NCI-H2196 (cell line): ENCODE data around the gene PTGDS.

Experiments
- DNase-seq: peaks from one replicate; lab custom pipeline; 2025; ENCODE audit not compliant: unreplicated experiment; lab: John Stamatoyannopoulos, UW

PTGDS gene

DNA sequence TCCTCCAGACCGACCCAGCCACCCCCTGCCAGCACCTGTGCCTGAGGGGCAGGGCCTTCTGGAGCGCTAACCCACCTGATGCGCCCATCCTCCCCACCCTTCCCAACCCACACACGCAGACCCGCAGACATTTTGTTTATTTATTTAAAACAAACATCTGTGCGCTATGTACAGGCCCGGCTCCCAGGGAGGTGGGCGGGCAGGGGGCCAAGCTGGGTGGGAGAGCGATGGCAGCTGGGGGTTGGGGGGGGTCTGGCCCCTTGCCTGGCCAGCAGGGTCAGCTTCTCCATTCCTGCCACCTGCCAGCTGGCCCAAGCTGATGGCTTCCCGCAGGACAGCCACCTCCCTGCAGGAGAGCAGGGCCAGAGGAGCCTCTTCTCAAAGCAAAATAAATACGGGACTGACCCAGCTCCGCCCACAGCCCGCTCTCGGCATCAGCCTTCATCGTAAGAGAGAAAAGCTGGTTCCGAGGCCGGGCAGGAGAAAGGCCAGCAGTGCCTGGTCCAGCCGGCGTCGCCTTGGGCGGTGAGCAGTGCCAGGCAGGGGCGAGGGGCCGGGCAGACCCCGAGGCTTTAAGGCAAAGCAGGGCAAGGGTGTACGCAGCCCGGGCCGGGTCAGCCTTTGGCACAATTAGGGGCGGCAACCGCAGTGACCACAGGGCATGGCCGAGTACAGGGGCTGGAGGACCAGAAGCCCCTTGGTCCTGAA is 30.0 kb downstream of the PTGDS start:
- DNase-seq = peak; percentile 43

- no peak for DNase-seq
Observed at GRCh38 chr9:137007816-137008270, 30.5 kb downstream of the PTGDS start.

DNA sequence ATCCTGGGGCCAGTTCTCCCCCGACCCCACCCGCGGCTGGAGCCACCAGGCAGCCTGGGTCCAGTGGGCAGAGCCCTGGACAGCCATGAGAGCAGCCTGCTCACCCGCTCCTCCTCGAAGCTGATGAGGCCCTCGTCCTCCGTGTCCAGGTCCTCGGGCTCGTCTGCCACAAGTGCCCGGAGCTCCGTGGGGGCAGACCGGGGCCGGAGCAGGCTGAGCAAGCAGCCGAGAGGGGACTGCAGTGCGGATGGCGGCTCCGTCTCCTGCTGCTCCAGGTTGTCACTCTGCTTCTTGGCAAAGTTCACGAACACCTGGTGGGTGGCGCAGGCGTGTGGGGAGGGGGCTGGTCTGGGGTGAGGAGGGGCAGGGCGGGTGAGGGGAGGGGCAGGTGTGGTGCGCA is 31.0 kb downstream of the PTGDS start:
- DNase-seq = no peak

- DNase-seq = no peak
Observed at GRCh38 chr9:137009217-137009616, 31.9 kb downstream of the PTGDS start.

DNA sequence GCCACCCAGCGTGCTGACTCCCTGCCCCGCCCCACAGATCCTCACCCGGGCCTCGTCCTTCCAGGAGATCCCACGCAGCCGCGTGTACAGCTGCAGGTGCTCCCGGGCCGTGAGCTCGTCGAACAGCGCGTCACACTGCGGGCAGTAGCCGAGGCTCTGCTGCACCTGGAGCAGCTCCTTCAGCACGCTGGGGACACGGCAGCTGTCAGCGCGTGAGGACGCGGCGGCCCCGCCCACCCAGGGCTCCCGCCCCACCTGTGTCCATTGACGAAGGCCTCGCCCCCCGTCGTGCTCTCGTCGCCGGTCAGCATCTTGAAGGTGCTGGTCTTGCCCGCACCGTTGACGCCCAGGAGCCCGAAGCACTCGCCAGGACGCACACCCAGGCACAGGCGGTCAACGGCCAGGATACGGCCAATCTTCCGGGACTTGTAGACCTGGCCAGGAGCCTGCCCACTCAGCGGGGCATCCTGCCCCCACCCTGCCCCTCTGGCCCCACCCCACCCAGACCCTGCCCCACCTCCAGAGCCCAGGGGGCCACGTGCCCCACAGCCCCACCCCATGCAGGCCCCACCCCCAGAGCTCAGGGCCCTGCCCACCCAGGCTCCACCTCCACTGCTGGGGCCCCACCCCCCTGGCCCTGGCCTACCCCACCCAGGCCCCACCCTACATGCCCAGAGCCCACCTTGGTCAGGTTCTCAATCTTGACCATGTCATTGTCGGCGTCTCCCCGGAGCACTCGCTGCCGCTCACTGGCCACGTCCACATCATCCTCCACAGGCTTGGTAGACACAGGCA is 32.8 kb downstream of the PTGDS start:
- DNase-seq = no peak

DNA sequence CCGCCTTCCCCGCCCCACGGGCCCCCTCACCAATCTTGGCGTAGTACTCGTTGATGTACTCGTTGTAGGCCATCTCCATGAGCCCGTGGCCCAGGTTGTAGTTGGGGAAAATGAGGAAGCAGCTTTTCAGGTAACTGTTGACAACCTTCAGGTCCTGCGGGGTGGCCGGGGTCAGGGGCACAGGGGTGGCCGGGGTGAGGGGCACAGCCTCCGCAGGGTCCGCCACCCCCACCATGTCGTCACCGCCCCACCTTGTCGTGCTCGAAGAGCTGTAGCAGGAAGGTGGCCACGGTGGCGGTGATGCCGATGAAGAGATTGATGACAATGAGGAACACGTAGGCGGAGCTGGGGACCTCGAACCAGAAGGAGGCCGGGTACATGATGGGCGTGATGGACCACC is 33.9 kb downstream of the PTGDS start:
- DNase-seq = no peak

DNA sequence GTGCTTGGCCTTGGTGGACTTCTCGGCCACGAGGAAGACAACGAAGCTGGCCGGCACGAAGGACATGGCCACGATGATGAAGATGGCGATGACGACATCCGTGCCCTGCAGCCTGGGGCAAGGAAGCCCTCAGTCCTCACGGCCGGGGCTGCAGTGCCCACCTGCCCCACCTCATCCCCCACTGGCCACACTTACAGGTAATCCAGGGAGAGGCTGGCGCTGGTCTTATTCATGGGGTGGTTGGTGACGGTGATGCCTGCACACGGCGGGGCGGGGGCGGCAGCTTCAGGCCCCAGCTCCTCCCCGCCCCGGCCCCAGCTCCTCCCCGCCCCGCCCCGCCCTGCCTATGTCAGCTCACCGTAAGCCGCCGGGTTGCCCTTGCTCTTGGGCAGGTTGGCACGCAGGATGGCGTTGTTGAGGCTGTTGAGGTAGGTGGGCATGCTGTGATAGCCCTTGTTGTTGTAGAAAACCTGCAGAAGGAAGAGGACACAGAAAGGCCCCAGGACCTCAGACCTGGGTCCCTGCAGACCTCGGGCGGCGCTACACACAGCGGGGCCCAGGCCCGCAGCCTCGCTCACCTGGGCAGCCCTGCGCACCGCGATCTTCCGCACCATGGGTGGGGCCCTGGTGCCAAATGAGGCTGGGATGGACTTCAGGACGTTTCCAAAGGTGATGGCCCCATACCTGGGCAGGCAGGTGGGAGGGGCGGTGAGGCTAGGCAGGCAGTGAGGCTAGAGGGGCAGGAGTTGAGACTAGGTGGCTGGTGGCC is 34.8 kb downstream of the PTGDS start:
- no peak for DNase-seq

- no peak for DNase-seq
Observed at GRCh38 chr9:137012694-137013570, 35.6 kb downstream of the PTGDS start.

GRCh38 chr9:137013571-137013940 is 36.3 kb downstream of the PTGDS start:
- DNase-seq = no peak

DNA sequence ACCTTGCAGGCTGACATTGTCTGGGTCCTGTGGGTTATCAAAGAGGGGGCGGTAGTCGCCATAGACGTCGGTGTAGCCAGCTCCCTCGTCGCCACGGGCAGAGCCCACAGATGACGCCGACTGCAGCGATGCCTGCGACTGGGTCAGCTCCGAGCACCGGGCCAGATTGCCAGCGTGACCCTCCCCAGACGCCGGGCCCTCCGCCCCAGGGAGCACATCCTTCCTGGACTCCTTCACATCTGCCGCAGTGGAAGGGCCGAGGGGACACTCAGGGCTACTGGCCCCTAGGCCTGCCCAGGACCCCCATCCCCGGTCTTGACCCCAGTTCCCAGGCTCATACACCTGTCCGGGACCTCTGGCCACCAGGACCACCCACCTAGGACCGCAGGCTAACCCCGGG is 36.9 kb downstream of the PTGDS start:
- DNase-seq = no peak

DNA sequence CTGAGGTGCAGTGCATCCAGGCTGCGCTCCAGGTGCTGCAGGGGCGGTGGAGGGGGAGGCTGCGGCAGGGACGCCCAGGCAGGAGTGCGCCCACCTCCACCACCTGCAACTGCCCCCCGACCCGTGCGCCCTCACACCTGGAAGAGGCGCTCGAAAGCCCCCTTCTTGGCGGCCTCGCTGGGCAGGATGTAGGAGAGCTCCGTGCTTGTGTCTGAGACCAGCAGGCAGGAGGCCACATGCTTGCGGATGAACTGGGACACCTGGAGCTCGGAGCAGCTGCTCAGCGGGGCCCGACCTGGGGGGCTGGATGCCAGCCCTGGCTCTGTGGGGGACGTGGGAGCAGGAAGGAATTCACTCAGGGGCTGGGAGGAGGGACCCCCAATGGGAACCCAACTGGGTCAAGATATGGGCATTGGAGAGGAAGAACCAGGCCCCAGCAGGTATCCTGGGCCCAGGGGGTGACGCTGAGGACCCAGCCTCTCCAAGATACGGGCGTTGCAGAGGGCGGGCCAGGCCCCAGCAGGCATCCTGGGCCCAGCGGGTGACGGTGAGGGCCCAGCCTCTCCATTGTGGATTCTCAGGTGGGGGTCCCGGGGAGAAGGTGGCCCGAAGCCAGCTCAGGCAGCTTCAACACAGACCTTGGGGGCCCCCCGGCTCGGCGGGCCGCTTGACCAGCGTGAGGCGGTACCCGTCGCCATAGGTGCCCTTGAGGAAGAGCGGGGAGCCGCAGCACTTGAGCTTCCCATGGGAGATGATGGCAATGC is 37.7 kb downstream of the PTGDS start:
- no peak for DNase-seq

GRCh38 chr9:137015540-137015930 is 38.2 kb downstream of the PTGDS start:
- DNase-seq = no peak

DNA sequence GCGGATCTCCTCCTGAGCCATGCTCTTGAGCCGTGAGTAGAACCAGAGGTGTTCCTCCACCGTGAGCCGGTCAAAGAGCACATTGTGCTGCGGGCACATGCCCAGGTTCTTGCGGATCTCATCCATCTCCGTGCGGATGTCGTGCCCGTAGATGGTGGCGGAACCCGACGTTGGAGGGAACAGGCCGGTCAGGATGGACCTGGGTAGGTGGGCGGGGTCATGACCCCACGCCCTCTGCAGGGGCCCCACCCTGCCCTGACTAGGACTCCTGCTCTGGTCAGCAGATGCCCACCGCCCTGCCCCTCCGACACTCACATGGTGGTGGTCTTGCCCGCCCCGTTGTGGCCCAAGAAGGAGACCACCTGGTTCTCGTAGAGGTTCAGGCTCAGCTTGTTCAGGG is 38.7 kb downstream of the PTGDS start:
- DNase-seq = no peak

DNA sequence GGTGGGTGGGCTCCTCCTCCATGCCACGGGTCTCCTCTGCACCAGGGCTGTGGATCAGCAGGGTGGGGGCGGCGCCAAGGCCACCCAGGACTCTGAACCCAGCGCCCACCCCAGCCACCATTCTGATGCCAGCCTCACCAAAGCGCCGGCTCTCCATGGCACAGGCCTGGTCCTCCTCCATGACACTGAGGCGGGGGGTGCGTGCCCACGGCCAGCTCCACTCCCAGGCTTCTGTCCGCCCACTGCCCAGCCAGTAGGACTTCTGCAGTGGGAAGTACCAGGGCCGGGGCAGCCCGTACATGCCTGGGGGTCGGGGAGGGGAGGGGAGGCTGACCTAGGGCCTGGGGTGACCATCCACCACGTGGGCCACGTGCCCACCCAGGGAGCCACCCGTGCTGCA is 39.1 kb downstream of the PTGDS start:
- no peak for DNase-seq

GRCh38 chr9:137017071-137017470 is 39.8 kb downstream of the PTGDS start:
- DNase-seq = no peak

GRCh38 chr9:137017791-137018497 is 40.6 kb downstream of the PTGDS start:
- no peak for DNase-seq

DNA sequence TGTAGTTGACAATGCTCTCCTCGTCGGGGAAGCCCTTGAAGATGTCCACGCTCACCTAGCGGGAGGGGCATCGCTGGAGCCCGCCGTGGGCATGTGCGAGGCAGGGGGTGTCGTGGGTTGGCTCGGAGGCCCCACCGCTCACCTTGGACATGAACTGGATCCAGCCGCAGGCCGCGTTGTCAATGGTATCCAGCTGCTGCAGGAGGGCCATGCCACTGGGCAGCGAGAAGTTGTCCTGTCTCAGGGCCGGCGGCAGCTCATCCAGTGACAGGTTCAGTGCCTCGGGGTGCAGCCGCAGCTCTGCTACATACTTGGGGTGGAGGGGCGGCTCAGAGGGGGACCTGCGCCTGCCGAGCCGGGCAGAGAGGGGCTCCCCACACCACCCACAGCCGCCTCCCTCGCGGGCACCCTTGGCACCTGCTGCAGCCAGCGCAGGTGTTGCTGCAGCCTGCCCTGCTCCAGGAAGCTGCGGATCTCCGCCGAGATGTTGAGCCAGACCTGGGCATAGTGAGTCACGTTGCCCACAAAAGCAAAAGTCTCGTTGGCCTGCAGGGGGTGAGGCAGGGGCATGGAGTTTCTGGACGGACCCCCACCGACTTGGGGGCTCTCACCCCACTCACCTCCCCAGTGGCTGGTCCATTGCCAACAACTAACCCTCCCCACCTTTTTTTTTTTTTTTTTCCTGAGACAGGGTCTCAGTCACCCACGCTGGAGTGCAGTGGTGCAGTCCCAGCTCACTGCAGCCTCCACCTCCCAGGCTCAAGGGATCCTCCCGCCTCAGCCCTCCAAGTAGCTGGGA is 41.7 kb downstream of the PTGDS start:
- DNase-seq = no peak

- no peak for DNase-seq
Observed at GRCh38 chr9:137019891-137020683, 42.8 kb downstream of the PTGDS start.
